Colon (tissue), 2 donors: ENCODE data around the gene ATP1A4.

Source experiments
- FAIRE-seq: peaks from 2 replicates; lab custom pipeline; 2012; peaks lifted over from hg19 to GRCh38; lab: Jason Lieb, UNC
- donor health status: control.
- donor health status: control.

Gene ATP1A4

DNA sequence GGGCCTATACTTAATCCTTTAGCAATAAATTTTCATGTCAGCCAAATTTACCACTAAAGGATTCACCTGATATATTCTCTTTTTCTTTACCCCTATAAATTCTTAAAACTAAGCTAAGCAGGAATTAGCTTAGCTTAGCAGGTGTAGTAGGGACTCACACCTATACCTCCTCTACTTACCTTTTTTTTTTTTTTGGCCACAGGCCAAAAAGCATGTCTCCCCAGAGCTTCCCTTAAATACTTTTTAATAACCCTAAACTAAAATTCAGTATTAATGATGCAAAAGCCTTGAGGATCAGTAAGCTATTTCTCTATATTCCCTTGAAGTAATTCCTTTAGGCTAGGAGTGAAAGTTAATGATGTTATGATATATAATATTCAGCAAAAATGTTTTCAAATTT is 77.0 kb downstream of the ATP1A4 start:
- FAIRE-seq: no peak

DNA sequence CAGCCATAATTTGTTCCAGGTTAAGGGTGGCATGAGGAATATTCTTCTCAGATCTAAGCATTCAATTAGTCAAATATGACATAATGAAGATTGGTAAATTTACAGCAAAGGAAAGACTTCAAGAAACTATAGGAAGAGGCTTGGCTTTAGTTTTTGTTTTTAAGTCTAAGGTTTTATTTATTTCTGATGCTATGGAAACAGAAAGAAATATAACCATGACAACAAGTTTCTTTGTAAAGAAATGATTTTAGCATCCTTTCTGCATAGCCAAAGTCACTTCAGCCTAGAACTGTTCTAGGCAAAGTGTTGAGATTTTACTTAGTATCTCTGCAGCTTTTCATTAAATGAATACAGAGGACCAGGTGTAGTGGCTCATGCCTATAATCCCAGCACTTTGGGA is 81.5 kb downstream of the ATP1A4 start:
- FAIRE-seq: no peak
